ENCODE data around the gene DDX20. TPM values are rescaled to one million over a fixed set of nuclear protein-coding genes. Genes with fewer than 3 reads are reported as not detected.
A peak's percentile ranks its signal among the peaks of the same experiment; 100 is the strongest.

DDX20 gene
- total and polyA plus RNA-seq, 4 donors, result 6.0 to 14.4 (median 8.0) TPM

GRCh38 chr1:111762332-111762731, 6.6 kb downstream of the DDX20 start:
- TF ChIP-seq, protein P1, sequence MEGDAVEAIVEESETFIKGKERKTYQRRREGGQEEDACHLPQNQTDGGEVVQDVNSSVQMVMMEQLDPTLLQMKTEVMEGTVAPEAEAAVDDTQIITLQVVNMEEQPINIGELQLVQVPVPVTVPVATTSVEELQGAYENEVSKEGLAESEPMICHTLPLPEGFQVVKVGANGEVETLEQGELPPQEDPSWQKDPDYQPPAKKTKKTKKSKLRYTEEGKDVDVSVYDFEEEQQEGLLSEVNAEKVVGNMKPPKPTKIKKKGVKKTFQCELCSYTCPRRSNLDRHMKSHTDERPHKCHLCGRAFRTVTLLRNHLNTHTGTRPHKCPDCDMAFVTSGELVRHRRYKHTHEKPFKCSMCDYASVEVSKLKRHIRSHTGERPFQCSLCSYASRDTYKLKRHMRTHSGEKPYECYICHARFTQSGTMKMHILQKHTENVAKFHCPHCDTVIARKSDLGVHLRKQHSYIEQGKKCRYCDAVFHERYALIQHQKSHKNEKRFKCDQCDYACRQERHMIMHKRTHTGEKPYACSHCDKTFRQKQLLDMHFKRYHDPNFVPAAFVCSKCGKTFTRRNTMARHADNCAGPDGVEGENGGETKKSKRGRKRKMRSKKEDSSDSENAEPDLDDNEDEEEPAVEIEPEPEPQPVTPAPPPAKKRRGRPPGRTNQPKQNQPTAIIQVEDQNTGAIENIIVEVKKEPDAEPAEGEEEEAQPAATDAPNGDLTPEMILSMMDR (IDR thresholded peaks at IDR 0.05; ENCODE audit: control extremely low read depth, extremely low read depth), result no peak
- no peak for ATAC-seq (ENCODE audit: insufficient read depth, low FRiP score)
- H3K27ac ChIP-seq (ENCODE audit: low read depth in 1 of 2, low read length in 1 of 2), result no peak overlapping the region
- no peak overlapping the region for H3K9ac ChIP-seq (ENCODE audit: insufficient read depth in 1 of 2, low read length in 2 of 2)
- WGBS, 2 donors, result 97 to 100% methylated on average over 2 of the region's 2 CpGs
- no peak overlapping the region for H3K4me3 ChIP-seq
- no peaks in the 10 kb centered on the region for H3K27me3 ChIP-seq (ENCODE audit: control insufficient read depth in 3 of 3, insufficient read depth in 3 of 3, low read length in 2 of 3)
- no peaks in the 10 kb centered on the region for H3K4me1 ChIP-seq (ENCODE audit: control insufficient read depth in 5 of 5, insufficient read depth in 5 of 5, low read length in 5 of 5)
- no peak for DNase-seq
- peaks cover 16 to 38% (median 25%) of the 10 kb centered on the region in 4 donors for H3K36me3 ChIP-seq (ENCODE audit: control insufficient read depth in 4 of 4, insufficient read depth in 4 of 4, low read length in 4 of 4)
- no peaks in the 10 kb centered on the region for H3K9me3 ChIP-seq (ENCODE audit: control insufficient read depth in 4 of 4, insufficient read depth in 3 of 4, low read length in 3 of 4)

DNA sequence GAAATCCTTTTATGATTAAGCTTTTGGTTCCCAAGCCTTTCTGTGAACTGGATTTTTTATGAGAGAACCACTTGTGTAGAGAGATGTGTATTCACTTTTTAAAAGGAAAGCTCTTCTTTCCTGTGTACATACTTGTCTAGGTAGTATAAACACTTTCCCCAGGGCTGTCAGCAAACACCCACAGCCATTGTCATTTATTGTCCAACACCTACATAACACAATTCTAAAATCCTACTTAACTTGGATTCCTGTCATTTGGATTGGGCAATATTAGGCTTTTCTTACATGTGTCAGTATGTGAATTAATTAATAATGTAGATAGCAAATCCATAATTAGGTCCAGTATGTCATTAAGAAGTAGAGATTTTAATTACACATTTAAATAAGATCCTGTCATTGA, 12.3 kb downstream of the DDX20 start:
- H3K4me3 ChIP-seq, result no peak overlapping the region
- H3K27me3 ChIP-seq (ENCODE audit: control insufficient read depth in 3 of 3, insufficient read depth in 3 of 3, low read length in 2 of 3), result no peaks in the 10 kb centered on the region
- H3K27ac ChIP-seq (ENCODE audit: low read depth in 1 of 2, low read length in 1 of 2), result no peak overlapping the region
- no peak for DNase-seq
- H3K36me3 ChIP-seq (ENCODE audit: control insufficient read depth in 4 of 4, insufficient read depth in 4 of 4, low read length in 4 of 4), result peaks cover 8 to 27% (median 20%) of the 10 kb centered on the region in 4 donors
- TF ChIP-seq, protein P1 (IDR thresholded peaks at IDR 0.05; ENCODE audit: control extremely low read depth, extremely low read depth), result no peak
- ATAC-seq (ENCODE audit: insufficient read depth, low FRiP score), result no peak
- H3K9ac ChIP-seq (ENCODE audit: insufficient read depth in 1 of 2, low read length in 2 of 2), result no peak overlapping the region
- no peaks in the 10 kb centered on the region for H3K4me1 ChIP-seq (ENCODE audit: control insufficient read depth in 5 of 5, insufficient read depth in 5 of 5, low read length in 5 of 5)
- H3K9me3 ChIP-seq (ENCODE audit: control insufficient read depth in 4 of 4, insufficient read depth in 3 of 4, low read length in 3 of 4), result no peaks in the 10 kb centered on the region

- Histone ChIP-seq H3K36me3 (ENCODE audit: control insufficient read depth in 4 of 4, insufficient read depth in 4 of 4, low read length in 4 of 4) (peaks cover 6 to 25% (median 17%) of the 10 kb centered on the region in 4 donors), H3K4me1 (ENCODE audit: control insufficient read depth in 5 of 5, insufficient read depth in 5 of 5, low read length in 5 of 5) (no peaks in the 10 kb centered on the region), H3K4me3 (no peak overlapping the region), H3K27ac (ENCODE audit: low read depth in 1 of 2, low read length in 1 of 2) (no peak overlapping the region), H3K9ac (ENCODE audit: insufficient read depth in 1 of 2, low read length in 2 of 2) (no peak overlapping the region), H3K9me3 (ENCODE audit: control insufficient read depth in 4 of 4, insufficient read depth in 3 of 4, low read length in 3 of 4) (no peaks in the 10 kb centered on the region), H3K27me3 (ENCODE audit: control insufficient read depth in 3 of 3, insufficient read depth in 3 of 3, low read length in 2 of 3) (no peaks in the 10 kb centered on the region)
- TF ChIP-seq, protein P1 (IDR thresholded peaks at IDR 0.05; ENCODE audit: control extremely low read depth, extremely low read depth), result no peak
- ATAC-seq (ENCODE audit: insufficient read depth, low FRiP score) (no peak), DNase-seq (no peak)
Measured at GRCh38 chr1:111768625-111769024, 12.9 kb downstream of the DDX20 start.

- H3K4me3 ChIP-seq, result no peak overlapping the region
- DNase-seq (peak; percentile 48 to 85 (median 83)), ATAC-seq (ENCODE audit: insufficient read depth, low FRiP score) (peak; percentile 58)
- 38 to 45% methylated on average over 6 of the region's 6 CpGs for WGBS, 2 donors
- H3K9me3 ChIP-seq (ENCODE audit: control insufficient read depth in 4 of 4, insufficient read depth in 3 of 4, low read length in 3 of 4), result no peaks in the 10 kb centered on the region
- no peak overlapping the region for H3K27ac ChIP-seq (ENCODE audit: low read depth in 1 of 2, low read length in 1 of 2)
- H3K9ac ChIP-seq (ENCODE audit: insufficient read depth in 1 of 2, low read length in 2 of 2), result no peak overlapping the region
- TF ChIP-seq, protein P1 (IDR thresholded peaks at IDR 0.05; ENCODE audit: control extremely low read depth, extremely low read depth), result peak; percentile 76
- no peaks in the 10 kb centered on the region for H3K27me3 ChIP-seq (ENCODE audit: control insufficient read depth in 3 of 3, insufficient read depth in 3 of 3, low read length in 2 of 3)
- H3K36me3 ChIP-seq (ENCODE audit: control insufficient read depth in 4 of 4, insufficient read depth in 4 of 4, low read length in 4 of 4), result peaks cover 6 to 24% (median 16%) of the 10 kb centered on the region in 4 donors
- no peaks in the 10 kb centered on the region for H3K4me1 ChIP-seq (ENCODE audit: control insufficient read depth in 5 of 5, insufficient read depth in 5 of 5, low read length in 5 of 5)
Measured at GRCh38 chr1:111769517-111770146, 13.9 kb downstream of the DDX20 start.

Data from lung (tissue), 12 donors.